ENCODE measurements around the gene F13A1. TPM values are rescaled to one million over a fixed set of nuclear protein-coding genes. Genes with fewer than 3 reads are reported as not detected.

The F13A1 gene
- total and polyA plus RNA-seq, 2 of the 13 experiments (the other 11 are each of a cell fraction or from before 2014, with no cell fraction given): not detected

GRCh38 chr6:6176127-6176526, 144.3 kb downstream of the F13A1 start:
- ChIA-PET POLR2A (no interaction called here), CTCF (ENCODE audit: low intra/inter-chr PET ratio, low total read pairs) (no interaction called here)
- Histone ChIP-seq H3K9ac (ENCODE audit: insufficient read depth, low read depth, low read length) (no peak overlapping the region), H3K4me2 (ENCODE audit: low read depth, low read length) (no peak overlapping the region), H3K36me3 (replicated peaks in 1 of 2; ENCODE audit: control insufficient read depth in 1 of 2, insufficient read depth in 2 of 2, low read length in 2 of 2) (no peaks in the 10 kb centered on the region), H3K4me1 (ENCODE audit: insufficient read depth, low read length) (no peaks in the 10 kb centered on the region), H3K27ac (ENCODE audit: extremely low read length, insufficient read depth, low read length) (no peak overlapping the region), H3K4me3 (replicated peaks in 1 of 3; ENCODE audit: insufficient read depth in 1 of 3, low read depth in 2 of 3, low read length in 3 of 3) (no peak overlapping the region), H4K20me1 (ENCODE audit: insufficient read depth, low read length) (no peaks in the 10 kb centered on the region), H3K27me3 (ENCODE audit: control insufficient read depth in 1 of 2, insufficient read depth in 2 of 2, low read length in 2 of 2) (peaks cover 0 to 18% of the 10 kb centered on the region in 2 experiments; a peak in 3 of 5 replicates), H3K9me3 (ENCODE audit: low read length) (no peaks in the 10 kb centered on the region), H3K79me2 (ENCODE audit: insufficient read depth, low read length) (no peaks in the 10 kb centered on the region), H2AFZ (ENCODE audit: low read length) (no peak overlapping the region)
- ATAC-seq (no peak), FAIRE-seq (no peak), DNase-seq (ENCODE audit: low spot score) (no peak)
- in situ Hi-C loops (cut with HindIII; ENCODE audit: extremely low pct_ligation_motif_present, low pct_unique_long_range_greater_than_20kb) (no loop called here), intact Hi-C loops (cut with micrococcal nuclease; ENCODE audit: unreplicated experiment) (no loop called here)
- TF ChIP-seq HINFP (CRISPR knock-in tag; IDR thresholded peaks at IDR 0.05; ENCODE audit: low read depth): no peak
- no peak for TF ChIP-seq ZNF496 (CRISPR knock-in tag; IDR thresholded peaks at IDR 0.05; ENCODE audit: insufficient replicate concordance)
- no peak for TF ChIP-seq ZBTB10 (CRISPR knock-in tag; IDR thresholded peaks at IDR 0.05; ENCODE audit: borderline replicate concordance)
- no peak for TF ChIP-seq ZNF703 (CRISPR knock-in tag; IDR thresholded peaks at IDR 0.05; ENCODE audit: borderline replicate concordance)
- TF ChIP-seq ZNF430 (CRISPR knock-in tag; IDR thresholded peaks at IDR 0.05): no peak
- BruUV-seq (replicated peaks): no TSS peak

All from HepG2 (cell line).